NT2/D1 (cell line): ENCODE measurements around the gene IGFBP6.

Experiments
- DNase-seq: peaks from one replicate; pipeline ENCODE4 v3.0.0-alpha.2; 2011; ENCODE audit warnings: low read depth, low spot score
- H3K27me3 ChIP-seq: 2 replicates; pipeline ENCODE4 v1.6.0; 2011; ENCODE audit warnings: mild to moderate bottlenecking; ENCODE audit not compliant: insufficient read length, insufficient read depth
- H3K36me3 ChIP-seq: 2 replicates; pipeline ENCODE4 v1.6.1; 2011; ENCODE audit warnings: mild to moderate bottlenecking, low read length, mixed read lengths; ENCODE audit not compliant: insufficient read depth, insufficient read length
- H3K4me1 ChIP-seq: 2 replicates; pipeline ENCODE4 v1.5.1; 2011; ENCODE audit not compliant: insufficient read depth, insufficient read length
- H3K4me3 ChIP-seq: 2 replicates; pipeline ENCODE4 v1.5.1; 2011; ENCODE audit warnings: low read depth; ENCODE audit not compliant: insufficient read length
- H3K9ac ChIP-seq: 2 replicates; pipeline ENCODE4 v1.6.0; 2011; ENCODE audit warnings: low read depth; ENCODE audit not compliant: insufficient read length
- H3K9me3 ChIP-seq: 2 replicates; pipeline ENCODE4 v1.5.1; 2011; ENCODE audit warnings: mild to moderate bottlenecking, low read length; ENCODE audit not compliant: insufficient read depth
- SUZ12 ChIP-seq: IDR thresholded peaks from 2 replicates; pipeline ENCODE4 v1.6.1; 2011; ENCODE audit not compliant: insufficient read length, insufficient read depth; ENCODE audit errors: extremely low read depth
- YY1 ChIP-seq: IDR thresholded peaks from 2 replicates; pipeline ENCODE4 v1.6.1; 2011; ENCODE audit not compliant: insufficient read length, insufficient read depth
- ZNF274 ChIP-seq: IDR thresholded peaks from 2 replicates; pipeline ENCODE4 v1.6.1; 2011; ENCODE audit warnings: mild to moderate bottlenecking, low read depth, low read length

Gene IGFBP6

GRCh38 chr12:53124352-53124723, 26.9 kb downstream of the IGFBP6 start:
- no peak for DNase-seq
- no peak overlapping the region for H3K9ac ChIP-seq

GRCh38 chr12:53127169-53127568, 29.7 kb downstream of the IGFBP6 start:
- Histone ChIP-seq H3K36me3 (no peaks in the 10 kb centered on the region), H3K4me1 (peaks cover 10% of the 10 kb centered on the region), H3K9me3 (no peaks in the 10 kb centered on the region; the same call in 1 of the 2 replicates), H3K4me3 (no peak overlapping the region), H3K9ac (no peak overlapping the region), H3K27me3 (peaks cover 5% of the 10 kb centered on the region)
- no peak for DNase-seq
- TF ChIP-seq ZNF274: no peak
- TF ChIP-seq YY1: no peak
- no peak for TF ChIP-seq SUZ12

More at GRCh38 chr12:53124352-53124723, 26.9 kb downstream of the IGFBP6 start:
- H3K4me3 ChIP-seq: no peak overlapping the region
- H3K4me1 ChIP-seq: peaks cover 10% of the 10 kb centered on the region
- peaks cover 8% of the 10 kb centered on the region for H3K27me3 ChIP-seq
- H3K36me3 ChIP-seq: no peaks in the 10 kb centered on the region
- TF ChIP-seq ZNF274 (no peak), YY1 (no peak), SUZ12 (no peak)
- H3K9me3 ChIP-seq: no peaks in the 10 kb centered on the region; the same call in 1 of the 2 replicates

- no peaks in the 10 kb centered on the region for H3K9me3 ChIP-seq
- no peak for DNase-seq
- no peak overlapping the region for H3K9ac ChIP-seq
- H3K36me3 ChIP-seq: no peaks in the 10 kb centered on the region
- peaks cover 4% of the 10 kb centered on the region for H3K4me1 ChIP-seq
- no peak overlapping the region for H3K4me3 ChIP-seq
- peaks cover 5% of the 10 kb centered on the region for H3K27me3 ChIP-seq
- TF ChIP-seq ZNF274 (no peak), YY1 (no peak), SUZ12 (no peak)
Observed at GRCh38 chr12:53128780-53129569, 31.5 kb downstream of the IGFBP6 start.

- H3K9me3 ChIP-seq: peaks cover 7% of the 10 kb centered on the region
- TF ChIP-seq ZNF274: no peak
- H3K27me3 ChIP-seq: peaks cover 5% of the 10 kb centered on the region
- DNase-seq: no peak
- peaks cover 4% of the 10 kb centered on the region for H3K4me1 ChIP-seq
- no peaks in the 10 kb centered on the region for H3K36me3 ChIP-seq
- H3K9ac ChIP-seq: no peak overlapping the region
- no peak overlapping the region for H3K4me3 ChIP-seq
Observed at GRCh38 chr12:53131844-53132243, 34.4 kb downstream of the IGFBP6 start.

GRCh38 chr12:53133722-53134121, 36.3 kb downstream of the IGFBP6 start:
- DNase-seq: no peak
- Histone ChIP-seq H3K4me3 (no peak overlapping the region), H3K9ac (no peak overlapping the region), H3K4me1 (no peaks in the 10 kb centered on the region), H3K9me3 (peaks cover 21% of the 10 kb centered on the region), H3K27me3 (peaks cover 4% of the 10 kb centered on the region), H3K36me3 (no peaks in the 10 kb centered on the region)
- TF ChIP-seq SUZ12: no peak

GRCh38 chr12:53143355-53143754, 45.9 kb downstream of the IGFBP6 start:
- no peak for TF ChIP-seq YY1
- no peak for TF ChIP-seq SUZ12
- TF ChIP-seq ZNF274: no peak
- H3K9ac ChIP-seq: no peak overlapping the region
- no peak overlapping the region for H3K4me3 ChIP-seq
- H3K36me3 ChIP-seq: no peaks in the 10 kb centered on the region
- no peaks in the 10 kb centered on the region for H3K4me1 ChIP-seq
- no peaks in the 10 kb centered on the region for H3K27me3 ChIP-seq
- DNase-seq: no peak
- peaks cover 27% of the 10 kb centered on the region for H3K9me3 ChIP-seq

GRCh38 chr12:53145383-53146260, 48.2 kb downstream of the IGFBP6 start:
- no peak for DNase-seq
- Histone ChIP-seq H3K4me3 (no peak overlapping the region), H3K9ac (no peak overlapping the region), H3K9me3 (peaks cover 6% of the 10 kb centered on the region), H3K4me1 (no peaks in the 10 kb centered on the region), H3K36me3 (no peaks in the 10 kb centered on the region), H3K27me3 (no peaks in the 10 kb centered on the region)
- TF ChIP-seq YY1: no peak
- no peak for TF ChIP-seq ZNF274
- TF ChIP-seq SUZ12: no peak
